HG03025 (cell line): ENCODE results near the gene LSS.

Experiments used
- ATAC-seq: cut with Tn5 transposase; IDR thresholded peaks from one replicate; pipeline ENCODE4 v1.9.1; 2021; ENCODE audit warnings: mild to moderate bottlenecking, moderate library complexity; ENCODE audit not compliant: unreplicated experiment, low FRiP score

Gene LSS

DNA sequence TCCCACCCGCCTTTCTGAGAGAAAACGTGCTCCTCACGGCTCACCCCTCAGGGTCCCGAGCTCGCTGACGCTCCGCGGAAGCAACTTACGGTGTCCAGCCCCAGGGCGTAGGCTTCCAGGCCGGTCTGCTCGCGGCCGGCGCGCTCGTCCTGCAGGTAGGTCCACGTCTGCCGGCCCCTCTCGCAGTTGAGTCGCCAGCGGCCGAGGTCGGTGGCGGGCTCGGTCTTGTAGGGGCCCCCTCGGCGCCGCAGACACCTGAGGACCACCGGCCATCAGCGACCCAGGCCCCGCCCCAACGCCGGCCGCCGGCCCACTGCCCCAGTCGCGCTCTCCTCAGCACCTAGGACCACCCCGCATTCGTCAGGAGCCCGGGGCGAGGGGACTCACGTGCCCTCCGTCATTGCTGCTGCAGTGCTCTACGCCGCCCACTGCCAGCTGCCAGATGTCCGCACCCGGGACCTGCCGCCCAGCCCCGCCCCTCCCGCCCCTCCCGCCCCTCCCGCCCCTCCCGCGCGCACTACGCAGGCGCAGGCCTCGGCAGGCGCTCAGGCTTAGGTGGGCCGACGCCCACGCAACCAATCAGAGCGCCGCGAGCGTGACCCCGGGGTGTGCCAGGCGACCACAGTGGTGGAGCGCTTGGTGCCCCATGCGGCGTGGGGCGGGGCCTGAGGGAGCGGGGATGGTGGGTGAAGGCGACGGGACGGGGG lies at the start of gene LSS:
Gene LSS (minus strand): TSS at position 430 of the 707 bp plus-strand sequence. CDS start 29 bp downstream, at position 401.
- peak; percentile 63 for ATAC-seq

GRCh38 chr21:46274797-46275390 lies 46.3 kb upstream of the LSS start:
- ATAC-seq, result no peak

GRCh38 chr21:46273341-46273740 lies 44.8 kb upstream of the LSS start:
- ATAC-seq, result no peak

DNA sequence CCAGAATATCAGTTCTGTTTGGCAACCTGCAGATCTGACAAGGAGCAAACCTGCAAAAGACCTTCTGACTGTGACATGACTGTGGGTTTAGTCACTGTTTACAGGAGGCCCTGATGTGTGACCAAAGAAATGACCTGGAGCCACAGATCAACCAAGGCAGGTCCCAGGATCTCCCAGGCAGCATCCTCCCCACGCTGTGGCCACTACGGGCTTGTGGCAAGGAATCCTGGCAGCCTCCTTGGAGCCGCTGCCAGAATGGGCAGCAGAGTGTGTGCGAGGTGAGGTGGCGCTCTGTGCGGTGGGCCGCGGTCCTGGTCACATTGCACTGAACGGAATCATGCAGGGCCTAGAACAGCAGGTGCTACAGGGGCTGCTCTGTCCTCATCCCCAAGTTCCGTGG lies 40.9 kb upstream of the LSS start:
- no peak for ATAC-seq

GRCh38 chr21:46268371-46268770 lies 39.8 kb upstream of the LSS start:
- ATAC-seq, result no peak

- no peak for ATAC-seq
These were observed 38.4 kb upstream of the LSS start for GRCh38 chr21:46266946-46267345.

DNA sequence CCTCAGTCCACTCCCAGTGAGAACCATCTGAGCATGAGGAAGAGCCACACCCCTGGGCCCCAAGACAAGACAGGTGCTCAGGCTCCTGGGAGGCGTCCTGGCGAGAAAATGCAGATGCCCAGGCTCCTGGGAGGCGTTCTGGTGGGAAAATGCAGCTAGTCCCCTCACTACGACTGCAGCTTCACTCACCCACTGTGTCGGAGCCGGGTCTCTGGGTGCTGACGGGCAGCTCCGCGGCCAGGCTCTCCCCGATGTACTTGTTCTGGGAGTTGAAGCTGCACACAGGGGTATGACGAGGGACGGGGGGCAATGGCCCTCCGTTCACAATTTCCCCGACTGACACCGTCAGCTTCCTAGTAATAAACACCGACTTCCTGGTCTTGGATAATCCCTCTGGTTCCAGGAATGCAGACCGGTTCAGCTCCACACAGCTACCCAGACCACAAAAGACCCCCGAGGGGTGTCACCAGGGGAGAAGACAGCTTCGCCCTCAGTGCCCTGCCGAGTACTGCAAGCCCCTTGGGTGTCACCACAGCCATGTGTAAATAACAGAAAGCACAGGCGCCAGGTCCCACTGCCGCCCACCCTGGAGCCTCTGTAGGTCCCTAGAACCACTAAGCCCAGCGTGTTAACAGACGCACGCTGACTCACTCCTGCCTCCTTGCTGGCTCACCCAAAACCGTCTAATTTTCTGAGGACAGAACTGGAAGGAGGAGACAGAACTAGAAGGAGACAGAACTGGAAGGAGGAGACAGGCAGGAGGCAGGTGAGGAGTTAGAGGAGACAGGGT lies 37.4 kb upstream of the LSS start:
- no peak for ATAC-seq

DNA sequence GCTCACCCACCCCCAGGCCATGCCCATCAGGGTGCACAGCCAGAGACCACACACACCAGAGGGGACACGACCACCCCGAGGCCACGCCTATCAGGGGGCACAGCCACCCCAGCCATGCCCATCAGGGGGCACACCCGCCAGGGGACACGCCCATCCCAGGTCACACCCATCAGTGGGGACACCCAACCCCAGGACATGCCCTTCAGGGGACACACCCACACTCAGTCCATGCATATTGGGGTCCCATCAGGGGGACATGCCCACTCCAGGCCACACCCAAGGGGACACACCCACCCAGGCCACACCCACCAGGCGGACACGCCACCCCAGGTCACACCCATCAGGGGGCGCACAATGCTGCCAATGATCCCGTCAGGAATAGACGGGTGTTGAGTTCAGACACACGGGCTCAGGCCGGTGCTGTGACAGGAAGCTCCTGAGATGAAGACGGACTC lies 36.1 kb upstream of the LSS start:
- no peak for ATAC-seq

DNA sequence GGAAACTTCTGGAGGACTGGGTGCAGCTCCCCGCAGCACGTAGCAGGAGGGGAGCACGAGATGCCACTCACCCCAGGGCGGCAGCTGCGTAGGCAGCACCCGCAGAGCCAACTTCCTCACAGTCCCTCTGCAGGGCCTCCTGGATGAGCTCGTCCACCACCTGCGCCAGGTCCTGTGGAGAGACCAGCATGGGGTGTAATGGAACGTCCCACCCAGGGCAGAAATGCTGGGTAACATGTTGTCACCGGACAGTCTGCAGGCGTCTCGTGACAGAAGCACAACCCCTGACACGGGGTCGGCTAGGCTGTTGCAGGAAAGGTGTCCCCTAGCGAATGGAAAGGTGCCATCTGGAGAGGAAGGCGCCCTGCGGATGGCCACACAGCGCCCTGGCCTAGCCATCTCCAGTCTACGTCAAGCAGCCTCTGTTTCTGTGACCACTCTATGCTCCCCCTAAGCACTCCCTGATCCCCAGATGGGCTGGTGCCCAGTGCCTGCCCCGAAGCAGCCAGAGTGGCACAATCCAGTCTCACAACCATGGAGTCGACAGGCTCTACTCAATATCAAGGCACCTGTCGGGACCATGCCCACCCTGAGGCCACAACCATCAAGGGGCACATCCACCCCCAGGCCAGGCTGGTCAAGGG lies 35.6 kb upstream of the LSS start:
- no peak for ATAC-seq

DNA sequence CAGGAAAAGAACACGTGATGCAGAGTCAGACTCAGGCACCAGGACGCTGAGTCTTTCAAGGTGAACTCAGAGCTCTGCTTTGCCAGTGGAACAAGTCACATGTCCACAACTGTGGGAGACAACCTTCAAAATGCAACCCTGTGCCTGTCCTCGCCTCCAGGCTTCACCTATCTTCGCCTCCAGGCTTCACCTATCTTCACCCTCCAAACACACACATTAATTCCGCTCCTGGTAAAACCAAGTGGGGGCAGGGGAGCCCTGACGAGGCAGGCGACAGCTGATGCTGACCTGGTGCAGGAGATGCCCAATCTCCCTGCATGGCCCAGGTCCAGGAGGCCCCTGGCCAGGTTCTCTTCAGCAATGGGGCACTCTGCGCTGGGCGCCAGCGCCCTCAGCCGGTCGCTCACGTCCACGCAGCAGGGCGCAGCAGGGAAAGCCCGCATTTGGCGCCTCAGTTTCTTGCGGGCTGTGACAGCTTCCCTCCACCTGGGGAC lies 28.0 kb upstream of the LSS start:
- no peak for ATAC-seq

GRCh38 chr21:46255758-46256337 lies 27.3 kb upstream of the LSS start:
- no peak for ATAC-seq

- ATAC-seq, result no peak
These were observed 26.6 kb upstream of the LSS start for GRCh38 chr21:46255166-46255565.

DNA sequence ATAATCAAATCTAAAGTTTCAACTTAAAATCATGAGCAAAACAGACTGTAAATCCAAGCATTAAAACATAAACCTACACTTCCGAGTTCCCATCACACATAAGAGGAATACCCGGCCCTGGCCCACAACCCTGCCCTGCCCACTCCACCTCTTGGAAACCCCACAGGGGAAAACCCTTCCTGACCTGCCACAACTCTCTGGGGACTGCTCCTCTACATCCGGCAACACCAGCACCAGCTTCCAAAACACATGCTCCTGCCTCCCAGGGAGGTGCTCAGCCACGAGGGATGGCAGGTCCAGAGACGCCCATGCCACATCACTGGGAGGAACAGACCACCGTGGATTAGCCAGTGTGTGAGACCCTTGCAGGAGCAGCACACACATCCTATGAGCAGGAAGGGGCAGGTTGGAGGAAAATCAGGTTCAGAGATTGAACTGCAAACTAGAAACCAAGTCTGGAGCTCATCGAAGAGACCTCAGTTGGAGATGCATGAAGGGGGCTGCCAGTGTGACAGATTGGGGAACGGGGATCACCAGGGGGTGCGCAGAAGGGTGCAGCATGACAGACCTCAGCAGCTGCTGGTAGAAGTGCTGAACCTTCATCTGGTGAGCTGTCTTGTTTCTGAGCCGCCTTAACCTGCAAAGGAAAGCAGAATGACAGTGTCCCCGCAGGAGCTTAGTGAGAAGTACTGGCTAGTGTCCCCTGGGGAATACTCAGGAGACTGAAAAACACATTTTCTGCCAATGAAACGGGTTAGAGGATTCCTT lies 25.8 kb upstream of the LSS start:
- ATAC-seq, result no peak

DNA sequence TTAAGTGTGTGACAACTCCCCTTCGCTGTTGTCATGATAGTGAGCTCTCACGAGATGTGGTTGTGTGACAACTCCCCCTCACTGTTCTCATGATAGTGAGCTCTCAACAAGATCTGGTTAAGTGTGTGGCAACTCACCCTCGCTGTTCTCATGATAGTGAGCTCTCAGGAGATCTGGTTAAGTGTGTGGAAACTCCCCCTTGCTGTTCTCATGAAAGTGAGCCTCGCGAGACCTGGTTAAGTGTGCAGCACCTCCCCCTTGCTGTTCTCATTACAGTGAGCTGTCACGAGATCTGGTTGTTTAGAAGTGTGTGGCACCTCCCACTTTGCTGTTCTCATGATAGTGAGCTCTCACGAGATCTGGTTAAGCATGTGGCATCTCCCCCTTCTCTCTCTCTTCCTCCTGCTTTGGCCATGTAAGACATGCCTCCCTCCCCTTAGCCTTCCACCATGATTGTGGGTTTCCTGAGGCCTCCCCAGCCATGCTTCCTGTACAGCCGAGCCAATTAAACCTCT lies 25.1 kb upstream of the LSS start:
- no peak for ATAC-seq

DNA sequence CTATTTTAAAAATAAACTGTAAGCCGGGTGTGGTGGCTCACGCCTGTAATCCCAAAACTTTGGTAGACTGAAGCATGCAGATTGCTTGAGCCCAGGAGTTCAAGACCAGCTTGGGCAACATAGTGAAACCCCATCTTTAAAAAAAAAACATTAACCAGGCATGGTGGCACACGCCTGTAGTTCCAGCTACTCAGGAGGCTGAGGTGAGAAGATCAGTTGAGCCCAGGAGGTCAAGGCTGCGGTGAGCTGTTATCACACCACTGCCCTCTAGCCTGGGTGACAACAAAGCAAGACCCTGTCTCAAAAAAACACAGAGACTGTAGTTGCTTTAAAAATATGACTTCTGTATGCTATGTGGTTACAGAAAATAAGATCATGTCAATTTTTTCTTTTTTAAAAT lies 24.3 kb upstream of the LSS start:
- ATAC-seq, result no peak

DNA sequence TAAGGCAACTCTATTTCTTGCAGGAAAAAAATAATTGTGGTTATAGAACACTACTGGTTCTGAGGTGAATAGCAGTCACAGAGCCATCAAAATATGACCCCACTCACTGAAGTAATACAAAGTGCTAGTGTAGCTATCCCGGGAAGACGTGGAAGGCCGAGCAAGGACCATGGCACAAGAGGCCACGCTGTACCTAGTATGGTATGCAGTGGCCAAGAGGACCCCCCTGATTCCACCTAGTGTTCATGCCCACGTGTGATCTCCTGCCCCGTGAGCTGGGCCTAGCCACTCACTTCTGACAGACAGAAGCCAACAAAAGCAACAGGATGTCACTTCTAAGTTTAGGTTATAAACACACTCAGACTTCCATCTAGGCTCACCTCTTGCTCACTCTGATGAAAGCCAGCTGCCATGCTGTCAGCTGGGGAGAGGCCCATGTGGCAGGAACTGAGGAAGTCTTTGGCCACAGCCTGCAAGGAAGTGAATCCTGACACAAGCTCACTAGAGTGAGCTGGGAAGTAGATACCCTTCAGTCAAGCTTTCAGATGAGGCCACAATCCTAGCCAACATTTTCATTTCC lies 21.7 kb upstream of the LSS start:
- no peak for ATAC-seq

- no peak for ATAC-seq
These were observed 20.3 kb upstream of the LSS start for GRCh38 chr21:46248827-46249226.

DNA sequence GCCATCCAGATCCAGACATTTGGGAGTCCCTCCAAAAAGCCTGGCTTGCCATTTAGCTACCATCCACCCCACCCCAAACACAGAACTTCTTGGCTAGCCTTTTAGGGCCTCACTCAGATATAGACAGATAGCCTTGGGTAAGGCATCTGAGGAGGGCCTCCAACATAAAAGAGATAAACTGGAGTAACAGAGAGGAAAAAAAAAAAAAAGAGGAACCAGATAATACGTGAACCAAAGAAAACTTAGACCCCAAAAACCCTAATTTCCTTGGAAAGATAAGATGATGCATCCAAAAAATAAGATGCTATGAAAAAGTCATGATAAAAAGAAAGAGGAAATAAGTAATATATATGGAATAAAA lies 19.8 kb upstream of the LSS start:
- no peak for ATAC-seq

DNA sequence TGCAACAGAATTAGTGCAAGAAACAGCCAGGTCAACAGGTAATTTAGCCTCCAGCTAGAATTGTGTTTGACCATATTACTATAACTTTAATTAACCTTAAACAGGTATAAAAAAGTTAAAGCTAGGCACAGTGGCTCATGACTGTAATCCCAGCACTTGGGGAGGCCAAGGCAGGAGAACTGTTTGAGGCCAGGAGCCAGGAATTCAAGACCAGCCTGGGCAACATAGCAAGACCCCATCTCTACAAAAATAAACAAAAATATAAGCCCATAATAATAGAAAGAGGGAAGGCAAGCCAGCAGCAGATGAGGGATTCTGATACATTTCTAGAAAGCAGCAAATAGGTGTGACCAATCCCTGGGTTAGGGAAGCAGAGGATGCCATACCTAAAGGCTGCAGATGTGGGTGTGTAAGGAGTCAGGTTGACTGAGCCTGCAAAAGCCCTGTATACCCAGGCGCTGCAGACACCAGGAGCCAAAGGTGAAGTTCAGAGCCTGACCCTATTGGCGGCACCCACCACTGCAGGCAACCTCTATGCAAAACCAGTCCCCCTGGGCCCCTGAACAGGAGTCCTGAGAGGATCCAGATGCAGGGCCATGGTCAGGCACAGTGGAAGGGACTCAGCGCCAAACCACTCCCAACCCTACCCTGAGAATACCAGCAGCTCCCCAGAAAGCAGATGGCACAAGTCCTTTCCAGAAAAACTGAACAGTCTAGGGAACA lies 19.3 kb upstream of the LSS start:
- ATAC-seq, result no peak
